Astrocyte of the spinal cord (primary cell): ENCODE data around the gene CASP2.
A peak's percentile ranks its signal among the peaks of the same experiment; 100 is the strongest.

Source experiments
- DNase-seq: peaks from one replicate; pipeline ENCODE4 v3.0.0; 2011; ENCODE audit warnings: low read depth, low spot score
- H3K4me3 ChIP-seq: 2 replicates; pipeline ENCODE4 v1.5.1; 2011; ENCODE audit warnings: low read depth, mild to moderate bottlenecking, low read length, moderate library complexity
- in situ Hi-C: cut with HindIII; loops from 2 replicates; pipeline ENCODE4 v1.10.0; 2017; ENCODE audit warnings: low sequenced_read_pairs
- TF ChIP-seq, protein P1 (sequence below): IDR thresholded peaks from 2 replicates; pipeline ENCODE4 v1.5.1; 2012; ENCODE audit warnings: low read depth, mild to moderate bottlenecking, low read length, inconsistent platforms

The CASP2 gene

GRCh38 chr7:143299840-143300239, 11.7 kb downstream of the CASP2 start:
- no peak overlapping the region for H3K4me3 ChIP-seq
- TF ChIP-seq, protein P1, sequence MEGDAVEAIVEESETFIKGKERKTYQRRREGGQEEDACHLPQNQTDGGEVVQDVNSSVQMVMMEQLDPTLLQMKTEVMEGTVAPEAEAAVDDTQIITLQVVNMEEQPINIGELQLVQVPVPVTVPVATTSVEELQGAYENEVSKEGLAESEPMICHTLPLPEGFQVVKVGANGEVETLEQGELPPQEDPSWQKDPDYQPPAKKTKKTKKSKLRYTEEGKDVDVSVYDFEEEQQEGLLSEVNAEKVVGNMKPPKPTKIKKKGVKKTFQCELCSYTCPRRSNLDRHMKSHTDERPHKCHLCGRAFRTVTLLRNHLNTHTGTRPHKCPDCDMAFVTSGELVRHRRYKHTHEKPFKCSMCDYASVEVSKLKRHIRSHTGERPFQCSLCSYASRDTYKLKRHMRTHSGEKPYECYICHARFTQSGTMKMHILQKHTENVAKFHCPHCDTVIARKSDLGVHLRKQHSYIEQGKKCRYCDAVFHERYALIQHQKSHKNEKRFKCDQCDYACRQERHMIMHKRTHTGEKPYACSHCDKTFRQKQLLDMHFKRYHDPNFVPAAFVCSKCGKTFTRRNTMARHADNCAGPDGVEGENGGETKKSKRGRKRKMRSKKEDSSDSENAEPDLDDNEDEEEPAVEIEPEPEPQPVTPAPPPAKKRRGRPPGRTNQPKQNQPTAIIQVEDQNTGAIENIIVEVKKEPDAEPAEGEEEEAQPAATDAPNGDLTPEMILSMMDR: peak; percentile 71
- no peak for DNase-seq
- in situ Hi-C loops: no loop called here

DNA sequence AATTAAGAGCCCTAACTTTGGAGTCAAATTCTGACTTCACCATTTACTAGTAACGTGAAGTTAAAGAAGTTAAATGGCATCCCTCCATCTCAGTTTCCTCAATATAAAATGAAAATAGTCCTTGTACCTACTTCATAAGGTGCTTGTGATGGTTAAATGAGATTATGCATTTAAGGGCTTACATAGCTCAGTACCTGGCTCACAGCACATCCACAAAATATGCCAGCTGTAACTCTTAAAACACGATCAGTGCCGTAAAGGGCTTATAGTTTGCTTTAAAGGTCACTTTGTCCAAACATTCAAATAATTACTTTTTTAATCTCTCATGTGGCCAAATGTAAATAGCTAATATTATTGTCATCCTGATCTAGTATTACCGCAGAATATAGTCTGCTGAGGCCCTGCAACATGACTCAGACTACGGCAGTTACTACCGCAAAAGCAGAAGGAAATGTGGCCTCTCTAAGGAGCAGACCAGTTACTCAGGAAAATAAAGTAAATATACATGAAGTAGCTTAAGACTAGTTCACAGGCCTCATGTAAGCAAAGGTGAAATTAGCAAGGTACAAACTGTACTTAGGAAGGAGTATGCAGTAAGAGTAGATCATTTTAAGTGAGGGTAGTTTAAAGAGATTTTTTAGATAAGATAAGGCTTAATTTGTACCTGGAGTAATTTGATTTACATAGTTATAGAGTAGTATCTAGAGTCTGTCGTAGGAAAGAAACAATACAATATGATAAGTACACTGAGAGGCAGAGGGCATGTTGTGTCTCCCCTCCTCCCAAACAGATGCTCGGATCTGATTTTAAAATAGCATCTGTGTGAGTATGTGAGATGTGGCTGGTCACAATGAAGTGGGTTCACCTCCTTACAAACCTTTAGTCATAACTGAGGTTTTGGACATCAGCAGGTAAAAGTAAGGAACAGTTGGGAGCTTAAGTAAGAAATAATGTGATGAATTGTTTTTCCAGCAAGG, 13.1 kb downstream of the CASP2 start:
- in situ Hi-C loops: no loop called here
- H3K4me3 ChIP-seq: no peak overlapping the region
- peak; percentile 42 for DNase-seq
- TF ChIP-seq, protein P1: no peak

DNA sequence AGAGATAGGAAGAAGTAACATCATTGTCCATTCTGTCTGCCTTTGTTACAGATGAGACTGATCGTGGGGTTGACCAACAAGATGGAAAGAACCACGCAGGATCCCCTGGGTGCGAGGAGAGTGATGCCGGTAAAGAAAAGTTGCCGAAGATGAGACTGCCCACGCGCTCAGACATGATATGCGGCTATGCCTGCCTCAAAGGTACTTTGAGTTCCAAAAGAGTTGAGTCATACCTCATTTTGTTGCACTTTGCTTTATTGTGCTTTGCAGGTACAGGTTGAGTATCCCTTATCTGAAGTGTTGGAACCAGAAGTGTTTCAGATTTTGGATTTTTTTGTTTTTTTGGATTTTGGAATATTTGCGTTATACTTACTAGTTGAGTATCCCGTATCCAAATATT, 15.6 kb downstream of the CASP2 start:
- no peak overlapping the region for H3K4me3 ChIP-seq
- TF ChIP-seq, protein P1: no peak
- DNase-seq: no peak
- in situ Hi-C loops: no loop called here

DNA sequence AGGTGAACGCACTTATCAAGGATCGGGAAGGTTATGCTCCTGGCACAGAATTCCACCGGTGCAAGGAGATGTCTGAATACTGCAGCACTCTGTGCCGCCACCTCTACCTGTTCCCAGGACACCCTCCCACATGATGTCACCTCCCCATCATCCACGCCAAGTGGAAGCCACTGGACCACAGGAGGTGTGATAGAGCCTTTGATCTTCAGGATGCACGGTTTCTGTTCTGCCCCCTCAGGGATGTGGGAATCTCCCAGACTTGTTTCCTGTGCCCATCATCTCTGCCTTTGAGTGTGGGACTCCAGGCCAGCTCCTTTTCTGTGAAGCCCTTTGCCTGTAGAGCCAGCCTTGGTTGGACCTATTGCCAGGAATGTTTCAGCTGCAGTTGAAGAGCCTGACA, 16.8 kb downstream of the CASP2 start:
- DNase-seq: no peak
- in situ Hi-C loops: no loop called here
- TF ChIP-seq, protein P1: no peak
- H3K4me3 ChIP-seq: no peak overlapping the region

DNA sequence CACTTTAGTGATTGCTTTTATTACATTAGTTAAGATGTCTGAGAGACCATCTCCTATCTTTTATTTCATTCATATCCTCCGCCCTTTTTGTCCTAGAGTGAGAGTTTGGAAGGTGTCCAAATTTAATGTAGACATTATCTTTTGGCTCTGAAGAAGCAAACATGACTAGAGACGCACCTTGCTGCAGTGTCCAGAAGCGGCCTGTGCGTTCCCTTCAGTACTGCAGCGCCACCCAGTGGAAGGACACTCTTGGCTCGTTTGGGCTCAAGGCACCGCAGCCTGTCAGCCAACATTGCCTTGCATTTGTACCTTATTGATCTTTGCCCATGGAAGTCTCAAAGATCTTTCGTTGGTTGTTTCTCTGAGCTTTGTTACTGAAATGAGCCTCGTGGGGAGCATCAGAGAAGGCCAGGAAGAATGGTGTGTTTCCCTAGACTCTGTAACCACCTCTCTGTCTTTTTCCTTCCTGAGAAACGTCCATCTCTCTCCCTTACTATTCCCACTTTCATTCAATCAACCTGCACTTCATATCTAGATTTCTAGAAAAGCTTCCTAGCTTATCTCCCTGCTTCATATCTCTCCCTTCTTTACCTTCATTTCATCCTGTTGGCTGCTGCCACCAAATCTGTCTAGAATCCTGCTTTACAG, 17.4 kb downstream of the CASP2 start:
- peak; percentile 26 for DNase-seq
- in situ Hi-C loops: no loop called here
- no peak overlapping the region for H3K4me3 ChIP-seq
- TF ChIP-seq, protein P1: peak; percentile 78

- no peak for DNase-seq
- in situ Hi-C loops: no loop called here
- TF ChIP-seq, protein P1: no peak
- no peak overlapping the region for H3K4me3 ChIP-seq
Measured at GRCh38 chr7:143308632-143309031, 20.5 kb downstream of the CASP2 start.
